ENCODE results near the gene CEP112.

The CEP112 gene

DNA sequence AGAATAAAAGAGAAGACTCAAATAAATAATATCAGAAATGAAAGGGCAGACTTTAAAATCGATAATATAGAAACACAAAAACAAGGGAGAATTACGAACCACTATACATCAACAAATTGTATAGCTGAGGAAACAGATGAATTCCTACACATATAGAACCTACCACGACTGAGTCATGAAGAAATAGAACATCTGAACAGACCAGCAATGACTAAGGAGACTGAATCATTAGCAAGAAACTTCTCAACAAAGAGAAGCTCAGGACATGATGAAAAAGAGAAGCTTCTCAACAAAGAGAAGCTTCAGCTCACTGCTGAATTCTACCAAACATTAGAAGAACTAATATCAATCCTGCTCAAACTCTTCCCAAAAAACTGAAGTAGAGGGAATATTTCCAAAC, 255.9 kb downstream of the CEP112 start:
- DNase-seq (ENCODE audit: low read depth in 2 of 2, low spot score in 1 of 2), result no peak

DNA sequence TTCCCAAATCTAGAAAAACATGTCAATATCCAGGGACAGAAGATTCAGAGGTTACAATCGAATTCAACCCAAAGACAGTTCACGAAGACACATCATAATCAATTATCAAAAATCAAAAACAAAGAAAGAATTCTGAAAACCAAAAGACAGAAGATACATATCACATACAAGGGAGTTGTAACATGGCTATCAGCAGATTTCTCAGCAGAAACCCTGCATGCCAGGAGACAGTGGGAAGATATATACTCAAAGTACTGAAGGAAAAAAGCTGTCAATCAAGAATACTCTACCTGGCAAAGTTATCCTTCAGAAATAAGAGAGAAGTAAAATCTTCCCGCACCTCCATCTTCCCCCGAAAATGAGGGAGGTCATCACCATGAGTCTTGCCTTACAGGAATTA, 258.6 kb downstream of the CEP112 start:
- DNase-seq (ENCODE audit: low read depth in 2 of 2, low spot score in 1 of 2), result no peak

DNA sequence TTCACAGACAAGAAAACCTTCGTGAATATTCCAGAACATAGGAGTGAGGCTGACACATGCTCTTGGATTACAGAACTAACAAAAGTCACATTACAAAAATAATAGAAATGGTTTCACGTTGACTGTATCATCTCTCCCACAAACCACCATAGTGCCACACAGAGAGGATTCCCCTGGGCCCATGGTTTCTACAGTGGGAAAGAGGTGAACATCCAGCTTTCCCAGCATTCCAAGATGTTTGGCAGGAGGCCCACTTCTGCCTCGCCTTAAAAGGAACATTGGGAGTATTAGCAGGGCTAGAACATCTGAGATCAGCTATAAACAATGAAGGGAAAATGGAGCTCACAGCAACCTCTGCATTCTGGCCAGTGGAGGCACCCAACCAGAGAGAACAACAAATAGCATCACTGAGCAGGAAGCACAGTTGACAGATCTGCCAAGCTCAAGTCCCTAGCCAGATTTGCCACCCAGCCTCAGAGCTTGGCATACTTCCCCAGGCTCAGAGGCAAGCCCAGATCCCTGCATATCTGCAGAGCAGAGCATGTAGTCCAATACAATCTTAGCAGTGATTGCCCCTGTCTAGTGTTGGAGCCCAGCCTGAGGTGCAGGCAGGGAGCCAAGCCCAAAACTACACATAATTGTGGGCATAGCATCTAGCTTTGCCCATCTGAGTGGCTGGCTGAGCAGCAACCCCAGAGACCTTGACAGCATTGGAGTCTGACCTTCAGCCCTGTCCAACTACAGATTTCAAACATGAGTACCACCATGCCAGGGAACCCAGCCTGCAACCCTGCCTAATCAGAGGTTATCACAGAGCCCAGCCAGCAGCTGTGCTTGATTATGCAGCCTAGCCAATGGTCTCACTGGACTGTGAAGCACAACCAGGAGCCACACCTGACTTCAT, 260.4 kb downstream of the CEP112 start:
- no peak for DNase-seq (ENCODE audit: low read depth in 2 of 2, low spot score in 1 of 2)

DNA sequence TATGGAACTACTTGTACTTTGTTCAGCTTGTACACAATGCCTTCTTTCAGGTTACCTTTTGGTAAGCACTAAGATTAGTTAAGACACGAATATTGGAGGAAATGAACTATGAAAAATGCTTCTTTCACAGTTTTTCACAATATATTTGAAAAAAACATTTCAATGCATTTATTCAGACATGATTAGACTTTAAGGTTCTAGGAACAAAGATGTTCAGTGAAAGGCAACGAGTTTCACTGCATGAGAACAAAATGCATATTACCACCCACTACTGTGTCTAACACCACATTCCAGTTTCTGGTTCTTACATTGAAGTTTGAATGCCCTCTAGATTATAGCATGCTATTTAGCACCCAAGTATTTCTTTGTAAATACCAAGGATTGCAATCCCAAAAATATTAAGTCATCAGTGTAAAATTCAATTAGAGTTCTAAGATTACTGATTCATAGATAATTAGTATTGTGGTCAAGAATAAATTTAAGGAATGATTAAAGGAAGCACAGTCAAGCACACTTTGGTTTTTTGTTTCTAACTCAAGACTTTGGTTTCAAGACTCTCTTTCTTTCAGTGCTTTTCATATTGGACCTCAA, 261.7 kb downstream of the CEP112 start:
- DNase-seq (ENCODE audit: low read depth in 2 of 2, low spot score in 1 of 2), result no peak

DNA sequence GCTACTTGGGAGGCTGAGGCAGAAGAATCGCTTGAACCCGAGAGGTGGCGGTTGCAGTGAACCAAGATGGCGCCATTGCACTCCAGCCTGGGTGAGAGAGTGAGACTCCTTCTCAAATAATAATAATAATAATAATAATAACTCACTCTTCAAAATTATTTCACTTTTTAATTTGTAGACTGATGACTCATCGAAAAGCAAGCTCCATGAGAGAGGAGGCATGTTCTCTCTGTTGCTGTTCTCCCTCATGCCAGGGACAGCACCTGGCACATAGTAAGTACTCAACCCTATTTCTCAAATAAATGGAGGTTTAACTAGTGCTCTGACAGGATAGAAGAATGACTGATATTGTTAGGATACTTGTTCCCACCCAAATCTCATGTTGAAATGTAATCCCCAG, 265.3 kb downstream of the CEP112 start:
- no peak for DNase-seq (ENCODE audit: low read depth in 2 of 2, low spot score in 1 of 2)

DNA sequence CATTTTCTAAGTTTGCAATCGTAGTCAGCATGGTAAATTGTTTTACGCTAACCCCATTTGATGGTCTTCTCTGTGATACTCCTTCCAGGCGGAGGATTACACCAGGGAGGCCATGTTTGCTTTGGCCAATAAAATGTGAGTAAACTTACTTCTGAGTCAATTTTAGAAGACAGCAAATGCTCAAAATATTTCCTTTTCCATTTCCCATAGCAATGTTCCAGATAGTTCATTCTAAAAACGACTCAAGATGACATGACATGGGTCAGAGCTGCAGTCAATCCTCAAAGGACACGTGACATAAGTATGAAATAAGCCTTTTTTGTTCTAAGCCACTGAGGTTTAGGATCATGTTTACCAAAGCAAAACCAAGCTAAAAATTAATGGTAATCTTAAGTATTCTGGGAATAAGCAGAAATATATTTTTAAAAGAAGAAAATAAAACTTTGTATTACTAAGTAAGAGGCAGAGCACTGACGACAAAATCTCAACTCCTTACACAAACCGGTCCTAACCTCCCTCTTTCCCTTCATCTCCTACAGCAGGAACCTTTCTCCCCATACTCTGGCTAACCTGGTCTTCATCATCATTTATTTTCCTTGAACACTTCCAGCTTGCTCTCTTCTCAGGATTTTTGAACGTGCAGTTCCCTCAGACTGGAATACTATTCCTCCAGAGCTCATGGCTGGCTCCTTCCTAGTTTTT, 266.2 kb downstream of the CEP112 start:
- no peak for DNase-seq (ENCODE audit: low read depth in 2 of 2, low spot score in 1 of 2)

DNA sequence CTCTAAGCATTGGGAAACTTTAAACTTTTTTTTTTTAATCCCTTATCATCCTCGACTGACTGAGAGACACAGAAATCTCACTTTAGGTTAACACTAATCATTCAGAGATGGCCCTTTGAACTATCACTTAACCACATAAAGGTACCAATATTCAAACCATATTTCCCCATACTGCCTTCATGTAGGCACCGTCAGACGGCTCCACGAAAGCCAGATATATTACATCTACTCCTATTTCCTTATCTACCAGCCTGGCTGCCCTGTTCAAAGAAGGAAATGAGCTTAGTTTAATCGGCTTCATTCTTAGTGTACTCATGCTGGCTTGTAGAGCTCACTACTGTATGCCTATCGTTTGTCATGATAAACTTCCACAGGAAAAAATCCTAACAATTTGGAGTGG, 270.9 kb downstream of the CEP112 start:
- DNase-seq (ENCODE audit: low read depth in 2 of 2, low spot score in 1 of 2), result no peak

DNA sequence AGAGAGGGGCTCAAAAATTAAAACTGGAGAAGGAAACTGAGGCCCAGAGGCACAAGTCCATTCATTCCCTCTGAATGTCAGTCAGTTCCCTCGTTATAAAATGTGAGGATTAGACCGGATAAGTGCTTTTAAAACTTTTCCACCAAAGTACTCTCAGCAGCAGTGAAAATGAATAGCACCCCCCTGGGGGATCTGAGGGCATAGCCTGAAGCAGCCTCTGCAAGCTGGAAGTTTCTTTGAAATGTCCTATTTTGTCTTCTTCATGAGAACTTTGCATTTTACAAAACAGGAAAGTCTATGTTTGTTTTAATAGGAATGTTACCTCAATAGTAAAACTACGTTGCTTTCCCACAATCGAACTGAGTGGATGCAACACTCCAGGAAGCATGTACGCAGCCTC, 273.0 kb downstream of the CEP112 start:
- DNase-seq (ENCODE audit: low read depth in 2 of 2, low spot score in 1 of 2), result no peak

DNA sequence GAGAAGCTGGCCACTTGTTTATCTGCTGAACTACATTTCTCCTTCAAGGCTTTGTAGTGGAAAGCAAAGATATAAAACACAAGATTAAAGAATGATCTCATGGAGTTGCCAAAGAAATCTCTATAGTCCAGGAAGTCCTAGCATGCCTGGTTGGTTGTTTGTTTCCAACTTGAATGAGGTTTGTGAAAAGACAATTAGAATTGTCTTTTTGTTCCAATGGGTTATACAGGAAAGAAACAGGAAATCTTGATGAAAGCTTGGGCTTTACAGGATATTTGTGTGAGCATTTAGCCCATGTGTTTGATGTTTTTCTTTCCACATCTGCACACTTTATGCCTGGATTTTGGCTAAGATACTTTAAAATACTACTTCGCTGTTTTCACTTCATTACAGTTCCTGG, 273.4 kb downstream of the CEP112 start:
- DNase-seq (ENCODE audit: low read depth in 2 of 2, low spot score in 1 of 2), result no peak

DNA sequence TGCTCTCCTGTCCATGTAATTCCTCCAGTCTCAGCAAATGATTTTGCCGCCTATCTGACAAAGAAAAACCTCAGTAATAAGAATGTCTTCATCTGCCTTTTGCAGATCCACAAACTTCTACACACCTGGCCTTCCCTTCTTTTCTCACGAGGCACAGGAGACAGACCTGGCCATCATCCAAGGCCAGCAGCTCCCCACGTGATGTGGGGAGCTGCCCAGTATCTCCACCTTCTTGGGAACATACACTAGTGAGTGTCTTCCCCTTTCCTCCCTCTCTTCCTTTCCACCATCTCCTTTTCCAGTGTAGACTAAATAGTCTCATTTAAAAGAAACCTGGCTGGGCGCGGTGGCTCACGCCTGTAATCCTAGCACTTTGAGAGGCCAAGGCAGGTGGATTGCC, 274.4 kb downstream of the CEP112 start:
- DNase-seq (ENCODE audit: low read depth in 2 of 2, low spot score in 1 of 2), result no peak

DNA sequence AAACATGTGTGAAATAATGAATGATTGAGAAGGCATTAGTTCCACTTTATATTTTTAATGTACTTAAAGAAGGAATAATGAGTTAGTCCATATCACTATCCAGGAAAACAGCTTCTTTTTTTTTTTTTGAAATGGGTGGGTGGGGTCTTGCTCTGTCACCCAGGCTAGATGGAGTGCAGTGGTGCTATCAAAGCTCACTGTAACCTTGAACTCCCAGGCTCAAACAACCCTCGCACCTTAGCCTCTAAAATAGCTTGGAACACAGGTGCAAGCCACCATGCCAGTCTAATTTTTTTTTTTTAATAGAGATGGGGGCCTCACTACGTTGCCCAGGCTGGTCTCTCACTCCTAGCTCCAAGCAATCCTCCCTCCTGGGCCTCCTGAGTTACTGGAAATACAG, 275.5 kb downstream of the CEP112 start:
- no peak for DNase-seq (ENCODE audit: low read depth in 2 of 2, low spot score in 1 of 2)

DNA sequence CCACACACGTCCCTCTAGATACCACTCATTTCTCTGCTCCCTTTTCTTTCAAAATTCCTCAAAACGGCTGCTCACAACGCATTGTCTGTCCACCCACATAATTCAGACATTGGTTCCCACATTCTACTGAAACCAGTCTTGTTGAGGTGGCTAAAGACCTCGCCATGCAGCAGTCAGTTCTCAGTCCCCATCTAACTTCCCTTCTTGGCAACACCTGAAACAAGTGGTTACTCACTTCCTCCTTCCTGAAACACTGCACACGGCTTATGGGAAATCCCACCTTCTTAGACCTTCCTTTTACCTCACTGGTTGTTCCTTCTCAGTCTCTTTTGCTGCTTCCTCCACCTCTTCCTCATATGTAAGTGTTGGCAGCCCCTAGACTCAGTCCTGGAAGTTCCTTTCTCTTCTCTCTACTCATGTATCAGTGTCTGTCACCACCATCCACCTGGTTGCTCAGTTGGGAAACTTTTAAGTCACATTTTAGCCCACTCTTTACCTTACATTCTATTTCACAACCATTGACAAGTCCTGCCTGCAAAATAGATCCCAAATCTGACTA, 277.1 kb downstream of the CEP112 start:
- no peak for DNase-seq (ENCODE audit: low read depth in 2 of 2, low spot score in 1 of 2)

DNA sequence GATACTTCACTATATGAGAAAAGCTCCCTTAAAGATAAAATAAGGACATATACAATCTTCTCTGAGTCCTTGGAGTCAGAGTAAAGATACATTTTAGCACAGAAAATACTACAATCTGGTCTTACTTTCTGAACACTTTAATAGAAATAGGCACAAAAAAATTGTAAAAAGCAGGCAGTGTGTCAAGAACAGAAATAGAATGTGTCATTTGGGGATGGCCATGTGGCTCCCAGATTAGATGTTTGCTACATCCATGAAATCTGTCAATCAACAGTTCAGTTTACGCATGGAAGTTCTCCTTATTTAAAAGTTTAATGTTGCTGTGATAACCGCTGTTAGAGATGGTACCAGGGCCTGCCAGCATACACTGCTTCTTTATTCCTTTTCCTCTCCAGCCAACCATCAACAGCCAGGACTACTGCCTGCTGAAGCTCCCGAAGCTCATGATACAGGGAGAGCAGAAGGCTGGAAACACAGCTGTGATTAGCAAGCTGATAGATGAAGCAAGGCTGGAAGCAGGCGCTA, 278.5 kb downstream of the CEP112 start:
- no peak for DNase-seq (ENCODE audit: low read depth in 2 of 2, low spot score in 1 of 2)

DNA sequence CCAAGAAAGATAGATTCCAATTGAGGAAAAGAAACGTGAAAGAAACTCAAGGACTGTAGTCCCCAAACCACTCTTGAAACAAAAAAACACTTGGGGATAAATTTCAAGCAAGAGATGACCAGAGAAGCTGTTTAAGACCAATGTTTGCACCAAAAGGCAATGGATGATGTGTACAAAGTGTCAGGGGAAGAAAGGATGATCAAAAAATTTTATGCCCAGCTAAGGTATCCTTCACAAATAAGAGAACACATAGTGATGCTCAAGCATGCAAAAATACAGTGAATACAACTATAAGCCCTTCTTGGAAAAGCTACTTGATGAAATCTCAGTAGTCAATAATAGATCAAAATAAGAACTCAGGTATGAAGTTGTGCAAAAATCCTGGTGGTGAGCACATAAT, 281.1 kb downstream of the CEP112 start:
- DNase-seq (ENCODE audit: low read depth in 2 of 2, low spot score in 1 of 2), result no peak

DNA sequence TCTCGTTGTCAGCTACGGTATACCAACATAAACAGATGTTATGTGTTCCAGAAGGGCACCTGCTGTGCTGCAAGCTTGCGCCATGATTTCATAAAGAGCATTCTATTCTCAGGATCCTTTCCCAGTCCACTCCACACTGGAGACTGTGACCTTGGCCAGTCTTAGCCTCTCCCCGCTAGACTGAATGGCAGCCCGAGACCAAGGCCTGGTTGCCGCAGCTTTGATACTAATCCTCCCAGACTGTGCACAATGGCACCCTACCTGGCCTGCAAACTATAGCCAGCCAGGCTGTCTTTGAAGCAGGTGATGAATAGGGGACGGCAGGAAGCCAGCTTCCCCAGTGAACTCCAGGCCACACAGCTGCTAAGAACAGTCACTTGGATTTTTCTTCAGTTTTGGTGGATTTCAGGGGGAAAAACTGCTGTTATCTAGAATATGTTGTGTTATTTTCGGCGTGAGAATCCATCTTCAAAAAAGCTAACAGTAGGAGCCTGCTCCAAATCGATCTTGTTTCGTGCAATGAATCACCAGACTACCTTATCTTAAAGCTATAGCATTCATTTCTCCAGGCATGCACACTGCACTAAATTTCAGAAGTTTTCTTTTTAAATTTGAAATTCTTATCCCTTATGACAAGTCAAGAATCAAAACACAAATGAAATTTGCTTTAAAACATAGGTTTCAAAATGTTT, 289.0 kb downstream of the CEP112 start:
- DNase-seq (ENCODE audit: low read depth in 2 of 2, low spot score in 1 of 2), result no peak

DNA sequence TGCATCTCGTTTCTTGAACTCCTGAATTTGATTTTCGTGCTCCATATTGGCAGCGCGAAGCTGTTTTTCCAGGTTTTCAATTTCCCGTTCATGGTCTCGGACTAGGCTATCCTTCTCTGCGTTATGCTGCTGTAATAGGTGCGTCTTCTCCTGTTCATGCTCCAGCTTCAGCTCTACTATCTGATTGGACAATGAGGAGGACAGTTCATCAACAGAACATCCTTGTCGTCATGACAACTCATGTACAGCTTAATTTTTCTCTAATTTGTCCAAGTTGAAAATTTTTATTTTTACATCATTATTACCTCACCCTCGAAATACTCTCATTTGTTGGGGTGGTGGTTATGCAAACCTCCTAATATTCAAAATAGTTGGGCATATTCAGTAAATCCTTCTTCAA, 289.8 kb downstream of the CEP112 start:
- DNase-seq (ENCODE audit: low read depth in 2 of 2, low spot score in 1 of 2), result no peak

DNA sequence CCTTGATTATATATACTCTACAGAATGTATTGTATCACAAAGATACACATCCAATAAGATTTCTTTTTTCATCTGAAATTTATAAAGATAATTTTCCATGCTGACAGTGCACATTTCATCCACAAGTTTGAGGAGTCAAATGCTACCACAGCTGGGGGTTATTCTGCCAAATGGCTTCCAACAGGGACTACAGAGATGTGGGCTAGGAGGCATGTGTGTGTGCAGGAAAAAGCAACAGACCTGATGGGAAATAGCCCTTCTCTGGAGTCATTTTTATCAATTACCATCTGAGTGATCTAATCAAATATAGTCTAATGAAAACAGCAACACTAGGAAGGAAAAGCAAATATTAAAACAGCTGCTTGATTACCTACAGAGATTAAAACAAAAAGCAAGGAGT, 290.5 kb downstream of the CEP112 start:
- DNase-seq (ENCODE audit: low read depth in 2 of 2, low spot score in 1 of 2), result no peak

DNA sequence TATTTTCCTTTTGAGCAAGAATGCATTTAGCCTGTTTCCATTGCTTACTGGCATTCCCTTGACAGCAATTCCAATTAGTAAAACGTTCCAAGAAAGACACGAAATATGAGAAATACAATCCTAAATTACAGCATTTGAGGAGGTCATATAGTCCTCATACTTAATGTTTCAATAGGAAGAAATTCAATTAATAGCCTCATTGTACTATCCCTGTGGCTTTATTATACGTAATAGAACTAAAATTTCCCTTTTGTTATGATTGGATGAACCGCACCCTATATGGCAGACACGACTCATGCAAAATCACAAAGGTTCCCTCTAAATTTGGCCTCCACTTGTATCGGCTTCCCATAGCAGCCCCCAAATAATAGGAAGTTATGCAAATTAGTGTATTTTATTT, 291.7 kb downstream of the CEP112 start:
- no peak for DNase-seq (ENCODE audit: low read depth in 2 of 2, low spot score in 1 of 2)

DNA sequence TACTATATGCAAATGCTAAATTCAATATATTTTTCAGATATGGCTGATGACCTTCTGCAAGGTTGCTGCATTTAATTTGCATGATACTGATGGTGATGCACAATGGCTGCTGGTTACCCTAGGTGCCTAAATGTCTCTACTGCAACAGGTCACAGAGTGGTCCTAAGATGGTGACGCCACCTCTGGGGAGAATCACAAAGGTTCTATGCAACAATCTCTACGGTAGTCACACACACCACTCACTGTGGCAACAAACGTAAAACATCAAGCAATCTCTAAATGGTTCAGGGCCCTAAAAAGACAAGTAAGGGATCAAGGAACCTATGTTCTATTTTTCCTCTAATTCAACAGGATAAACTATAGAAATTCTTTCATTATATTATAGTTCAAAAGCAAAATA, 293.3 kb downstream of the CEP112 start:
- DNase-seq (ENCODE audit: low read depth in 2 of 2, low spot score in 1 of 2), result no peak

DNA sequence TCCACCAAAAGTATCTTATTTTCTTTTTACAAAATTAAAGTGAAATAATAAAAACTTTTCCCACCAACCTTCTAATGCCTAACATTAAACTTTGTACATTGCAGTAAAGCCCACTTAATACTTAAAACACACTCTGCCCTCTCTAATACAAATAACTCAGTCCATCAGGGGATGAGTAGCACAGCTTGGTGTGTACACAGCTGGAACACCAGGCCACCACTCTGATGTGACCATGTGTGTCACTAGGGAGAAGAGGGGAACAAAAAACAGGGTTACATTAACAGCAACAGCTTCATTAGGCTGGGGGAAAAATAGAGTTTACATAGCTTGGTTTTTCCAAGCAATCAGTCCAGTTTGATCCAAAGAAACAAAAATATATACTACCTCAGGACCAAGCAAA, 295.0 kb downstream of the CEP112 start:
- DNase-seq (ENCODE audit: low read depth in 2 of 2, low spot score in 1 of 2), result no peak

DNA sequence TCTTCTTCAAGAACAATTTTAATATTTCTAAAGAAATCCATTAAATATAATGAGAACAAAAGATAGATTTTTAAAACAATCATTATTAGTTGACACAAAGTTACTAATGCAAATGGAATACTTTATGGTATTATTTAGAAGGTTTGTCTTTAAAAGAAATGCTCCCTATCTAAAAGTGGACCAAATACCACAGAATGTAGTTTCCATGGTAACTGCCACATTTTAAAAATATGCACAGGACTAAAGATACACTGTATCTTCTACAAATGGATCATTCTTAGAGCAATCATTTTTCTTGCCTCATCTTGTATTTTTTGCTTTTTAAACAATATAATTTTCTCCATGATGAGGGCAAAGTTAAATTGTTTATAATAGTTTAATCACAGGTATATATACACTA, 296.0 kb downstream of the CEP112 start:
- DNase-seq (ENCODE audit: low read depth in 2 of 2, low spot score in 1 of 2), result no peak
